NCI-H748 (cell line): ENCODE data around the gene BHLHA15.

ENCODE experiments used
- DNase-seq: peaks from one replicate; lab custom pipeline; 2025; ENCODE audit not compliant: unreplicated experiment; lab: John Stamatoyannopoulos, UW

The BHLHA15 gene

DNA sequence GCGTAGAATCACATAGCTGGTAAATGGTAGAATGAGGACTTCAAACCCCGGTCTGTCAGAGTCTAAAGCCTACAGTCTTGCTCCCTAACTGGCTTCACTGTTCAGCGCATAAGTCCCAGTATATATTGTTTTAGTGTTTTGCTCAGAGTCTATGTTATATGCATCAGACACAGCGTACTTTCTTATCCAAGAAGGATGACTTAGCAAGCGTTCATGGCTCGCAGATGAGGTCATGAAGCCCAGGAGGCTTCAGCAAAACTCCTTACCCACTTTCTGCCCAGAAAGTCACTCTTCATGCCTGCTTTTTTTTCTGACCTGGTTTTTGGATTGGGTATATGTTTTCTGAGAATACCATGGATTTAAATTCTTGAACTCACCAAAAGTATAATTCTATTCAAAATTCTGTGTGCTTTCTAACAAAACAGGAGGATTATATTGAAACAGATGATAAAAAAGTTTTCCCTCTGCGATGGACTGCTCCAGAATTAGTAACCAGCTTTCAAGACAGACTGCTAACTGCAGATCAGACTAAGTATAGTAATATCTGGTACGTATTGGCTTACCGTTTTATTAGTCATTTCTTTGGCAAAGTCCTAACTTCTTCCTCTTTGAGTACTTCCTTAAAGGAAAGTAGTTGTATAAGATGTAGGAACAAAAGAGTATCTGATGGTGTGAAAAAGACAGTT is 24.6 kb upstream of the BHLHA15 start:
- no peak for DNase-seq

DNA sequence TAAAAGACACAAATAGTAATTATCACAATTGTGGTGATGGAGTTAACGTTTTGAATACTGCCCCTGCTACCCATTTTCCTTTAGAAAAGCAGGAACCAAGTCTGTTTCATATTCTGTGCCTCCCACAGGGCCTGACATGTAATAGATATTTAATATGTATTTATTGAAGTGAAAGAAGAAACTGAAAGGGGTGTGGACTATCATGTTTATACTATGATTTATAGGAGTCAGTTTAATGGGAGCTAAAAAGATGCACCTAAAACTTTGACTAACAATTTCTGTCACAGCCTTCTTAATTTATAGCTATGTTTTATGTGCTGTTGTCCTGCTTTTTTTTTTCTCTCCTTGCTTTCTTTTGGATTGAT is 24.1 kb upstream of the BHLHA15 start:
- DNase-seq: no peak

DNA sequence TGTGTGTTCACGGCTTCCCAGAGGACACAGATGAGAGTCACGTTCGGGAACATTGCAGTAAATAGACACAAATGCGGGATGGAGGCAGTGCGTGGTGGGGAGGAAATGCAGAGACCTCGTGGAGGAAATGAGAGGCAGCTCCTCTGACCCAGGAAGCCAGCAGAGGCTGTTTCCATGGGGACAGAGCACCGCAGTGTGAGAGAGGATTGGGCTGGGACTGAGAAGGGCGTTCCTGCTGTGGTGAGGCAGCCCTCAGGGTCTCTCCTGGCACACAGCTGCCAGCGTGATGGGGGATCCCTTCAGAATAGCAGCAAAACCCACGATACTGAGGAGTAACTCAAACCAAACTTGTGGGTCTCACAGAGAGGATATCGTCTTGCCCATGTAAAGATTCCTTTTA is 21.7 kb upstream of the BHLHA15 start:
- DNase-seq: no peak

DNA sequence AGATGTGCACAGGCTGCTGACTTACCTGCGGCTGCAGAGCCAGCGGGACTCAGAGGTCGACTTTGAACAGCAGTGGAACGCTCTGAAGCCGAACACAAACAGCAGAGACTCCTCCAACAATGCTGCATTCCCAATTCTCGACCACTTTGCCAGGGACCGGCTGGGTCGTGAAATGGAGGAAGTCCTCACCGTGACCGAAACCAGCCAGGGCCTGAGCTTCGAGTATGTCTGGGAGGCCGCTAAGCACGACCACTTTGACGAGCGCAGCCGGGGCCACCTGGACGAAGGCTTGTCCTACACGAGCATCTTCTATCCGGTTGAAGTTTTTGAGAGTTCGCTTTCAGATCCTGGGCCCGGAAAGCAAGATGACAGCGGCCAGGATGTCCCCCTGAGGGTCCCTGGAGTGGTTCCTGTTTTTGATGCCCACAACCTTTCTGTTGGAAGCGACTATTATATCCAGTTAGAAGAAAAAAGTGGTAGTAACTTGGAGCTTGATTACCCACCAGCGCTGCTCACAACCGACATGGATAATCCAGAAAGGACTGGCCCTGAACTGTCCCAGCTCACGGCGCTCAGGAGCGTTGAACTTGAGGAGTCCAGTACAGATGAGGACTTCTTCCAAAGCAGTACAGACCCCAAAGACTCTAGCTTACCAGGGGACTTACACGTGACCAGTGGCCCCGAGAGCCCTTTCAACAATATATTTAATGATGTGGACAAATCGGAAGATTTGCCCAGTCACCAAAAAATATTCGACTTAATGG is 19.4 kb upstream of the BHLHA15 start:
- DNase-seq: no peak

GRCh38 chr7:98192781-98193457 is 18.3 kb upstream of the BHLHA15 start:
- no peak for DNase-seq

DNA sequence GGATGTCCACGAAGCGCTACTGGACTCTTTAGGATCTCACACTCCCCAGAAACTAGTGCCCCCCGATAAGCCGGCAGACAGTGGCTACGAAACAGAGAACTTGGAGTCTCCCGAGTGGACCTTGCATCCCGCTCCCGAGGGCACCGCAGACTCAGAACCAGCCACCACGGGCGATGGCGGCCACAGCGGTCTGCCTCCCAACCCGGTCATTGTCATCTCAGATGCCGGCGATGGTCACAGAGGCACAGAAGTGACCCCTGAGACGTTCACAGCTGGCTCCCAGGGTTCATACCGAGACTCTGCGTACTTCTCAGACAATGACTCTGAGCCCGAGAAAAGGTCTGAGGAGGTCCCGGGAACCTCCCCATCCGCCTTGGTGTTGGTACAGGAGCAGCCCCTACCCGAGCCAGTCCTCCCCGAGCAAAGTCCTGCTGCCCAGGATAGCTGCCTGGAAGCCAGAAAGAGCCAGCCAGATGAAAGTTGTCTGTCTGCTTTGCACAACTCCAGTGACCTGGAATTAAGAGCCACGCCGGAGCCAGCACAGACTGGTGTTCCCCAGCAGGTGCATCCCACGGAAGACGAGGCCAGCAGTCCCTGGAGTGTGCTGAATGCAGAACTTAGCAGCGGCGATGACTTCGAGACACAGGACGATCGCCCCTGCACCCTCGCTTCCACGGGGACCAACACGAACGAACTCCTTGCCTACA is 17.6 kb upstream of the BHLHA15 start:
- DNase-seq: no peak

- no peak for DNase-seq
Measured at GRCh38 chr7:98194186-98194585, 17.1 kb upstream of the BHLHA15 start.

GRCh38 chr7:98194672-98195457 is 16.4 kb upstream of the BHLHA15 start:
- no peak for DNase-seq

DNA sequence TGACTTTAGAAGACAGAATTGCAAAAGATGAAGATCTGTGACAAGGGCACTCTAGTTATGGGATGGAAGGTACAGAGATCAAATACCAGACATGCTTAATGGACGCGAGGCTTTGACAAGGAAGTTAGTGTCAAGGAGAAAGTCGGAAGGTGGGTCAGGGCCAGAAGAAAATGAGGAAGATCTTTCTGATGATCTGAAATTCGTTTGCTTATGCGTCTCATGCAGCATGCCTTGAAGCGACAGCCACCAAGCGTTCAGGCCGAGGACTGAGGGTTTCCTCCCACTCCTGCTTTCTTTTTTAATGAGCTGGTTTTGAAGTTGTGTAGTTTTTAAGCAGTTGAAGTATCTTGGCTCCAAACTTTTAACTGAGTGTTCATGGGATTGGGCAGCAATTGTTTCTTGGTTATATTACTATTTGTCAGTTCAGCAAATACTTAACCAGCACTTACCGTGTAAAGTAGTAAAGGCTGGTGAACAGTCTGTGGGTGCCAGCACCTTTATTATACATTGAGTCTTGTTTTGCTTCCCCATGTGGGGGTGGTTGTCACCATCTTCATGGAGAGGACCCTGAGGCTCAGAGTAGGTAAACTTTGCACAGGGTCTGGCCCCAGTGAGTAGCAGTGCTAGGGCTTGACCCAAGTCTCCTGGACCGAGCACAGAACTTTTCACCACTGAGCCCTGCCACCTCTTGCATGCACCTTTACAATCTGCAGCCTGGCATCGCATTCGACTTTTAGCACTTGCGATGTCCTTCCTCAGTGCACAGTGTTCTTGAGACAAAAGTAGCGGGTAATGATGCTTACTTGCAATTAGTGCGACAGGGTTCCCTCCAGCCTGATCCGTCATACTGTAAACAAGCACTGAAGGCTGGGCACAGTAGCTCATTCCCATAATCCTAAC is 14.3 kb upstream of the BHLHA15 start:
- DNase-seq: no peak

- no peak for DNase-seq
Measured at GRCh38 chr7:98199131-98199530, 12.1 kb upstream of the BHLHA15 start.

- DNase-seq: no peak
Measured at GRCh38 chr7:98200364-98200763, 10.9 kb upstream of the BHLHA15 start.

- no peak for DNase-seq
Measured at GRCh38 chr7:98202367-98203195, 8.7 kb upstream of the BHLHA15 start.

GRCh38 chr7:98203261-98203963 is 7.8 kb upstream of the BHLHA15 start:
- no peak for DNase-seq

GRCh38 chr7:98203964-98204605 is 7.2 kb upstream of the BHLHA15 start:
- no peak for DNase-seq

DNA sequence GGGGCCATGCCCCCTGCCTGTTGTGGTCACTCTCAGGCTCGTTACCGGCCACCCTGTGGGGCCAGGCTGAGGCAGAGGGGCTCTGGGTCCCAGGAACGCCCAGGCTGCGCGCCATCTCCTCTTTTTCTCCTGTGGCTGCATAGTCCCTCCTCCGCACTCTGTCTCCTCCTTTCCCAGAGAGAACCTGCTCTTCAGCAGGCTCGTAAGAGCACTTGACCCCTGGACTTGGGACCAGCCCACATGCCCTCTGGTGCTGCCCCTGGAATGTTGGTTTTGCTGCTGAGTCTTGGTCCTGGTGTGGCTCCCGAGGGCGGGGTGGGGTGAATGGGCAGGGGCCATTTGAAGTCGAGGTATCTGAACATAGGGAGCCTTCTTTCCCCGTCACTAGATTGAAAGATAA is 6.6 kb upstream of the BHLHA15 start:
- peak; percentile 51 for DNase-seq

DNA sequence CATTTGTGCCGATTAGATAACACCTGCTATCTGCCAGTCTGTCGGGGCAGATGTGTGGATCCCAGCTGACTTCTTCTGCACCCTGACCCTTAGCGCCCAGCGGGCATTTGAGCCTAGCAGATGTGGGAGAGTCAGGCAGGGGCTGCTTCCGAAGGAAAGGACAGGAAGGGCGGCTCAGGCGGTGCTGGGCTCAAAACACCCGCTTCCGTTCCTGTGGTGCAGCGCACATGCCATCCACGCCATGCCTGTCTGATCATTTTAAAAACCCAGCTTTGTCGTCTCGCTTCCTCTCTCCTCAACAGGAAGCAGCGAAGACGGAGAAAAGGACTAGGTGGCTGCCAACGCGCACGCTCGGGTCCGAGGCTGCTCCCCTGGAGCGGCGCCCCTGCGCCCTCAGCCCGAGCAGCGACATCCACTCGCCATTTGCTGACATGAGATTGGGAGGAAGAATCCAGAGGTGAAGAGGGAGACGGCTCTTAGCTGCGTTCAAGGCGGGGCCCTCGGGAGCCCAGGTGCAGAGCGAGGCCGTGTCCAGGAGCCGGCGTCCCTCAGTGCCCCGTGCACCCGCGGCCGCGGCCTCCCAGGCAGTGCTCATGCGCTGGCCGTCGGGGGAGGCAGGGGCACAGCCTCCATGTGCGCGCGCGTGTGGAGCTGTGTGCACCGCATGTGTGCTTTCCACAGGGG is 5.9 kb upstream of the BHLHA15 start:
- peak; percentile 61 for DNase-seq
